ENCODE results near the gene MRPS10. TPM values are rescaled to one million over a fixed set of nuclear protein-coding genes. Genes with fewer than 3 reads are reported as not detected.

MRPS10 gene
- total and polyA plus RNA-seq, 10 of the 15 experiments (the other 5 are each of a cell fraction or from before 2014, with no cell fraction given), result 28.5 to 83.3 (median 52.8) TPM

DNA sequence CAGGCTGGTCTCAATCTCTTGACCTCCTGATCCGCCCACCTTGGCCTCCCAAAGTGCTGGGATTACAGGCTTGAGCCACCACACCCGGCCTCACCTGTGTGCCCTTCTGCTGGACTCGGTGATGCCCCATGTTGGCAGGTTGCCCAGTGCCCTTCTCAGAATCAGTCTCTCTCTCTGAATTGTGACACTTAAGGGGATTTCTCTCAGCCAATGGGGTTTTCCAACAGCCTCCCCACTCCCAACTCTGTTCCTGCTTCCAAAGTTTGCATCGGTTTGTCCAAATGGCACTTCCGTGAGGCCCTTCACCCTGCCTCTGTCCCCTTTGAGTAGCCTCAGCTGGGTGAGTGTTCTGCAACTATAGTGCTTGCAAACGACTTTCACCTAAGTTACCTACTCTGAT lies 3.1 kb upstream of the MRPS10 start:
- Histone ChIP-seq H3K9me3 (replicated peaks; ENCODE audit: control insufficient read depth, insufficient read depth, low read length) (no peaks in the 10 kb centered on the region), H2AFZ (ENCODE audit: control insufficient read depth, low read depth, low read length) (no peak overlapping the region), H3K79me2 (ENCODE audit: control insufficient read depth, insufficient read depth, low read length) (peaks cover 12% of the 10 kb centered on the region), H3K27ac (ENCODE audit: control insufficient read depth, insufficient read depth) (no peak overlapping the region), H3K4me2 (ENCODE audit: control insufficient read depth, insufficient read depth) (no peak overlapping the region), H3K4me1 (ENCODE audit: control insufficient read depth, insufficient read depth, low read length) (peaks cover 3% of the 10 kb centered on the region; the same call in 1 of the 2 replicates), H3K9ac (ENCODE audit: control insufficient read depth, insufficient read depth, low read length) (no peak overlapping the region), H4K20me1 (ENCODE audit: control insufficient read depth, insufficient read depth) (no peaks in the 10 kb centered on the region), H3K27me3 (replicated peaks in 1 of 2; ENCODE audit: control insufficient read depth in 2 of 2, insufficient read depth in 2 of 2, low read length in 1 of 2) (no peaks in the 10 kb centered on the region), H3K4me3 (no peak overlapping the region), H3K36me3 (ENCODE audit: control insufficient read depth in 2 of 2, insufficient read depth in 2 of 2, low read length in 1 of 2) (no peaks in the 10 kb centered on the region)
- CTCF ChIA-PET, result interaction anchor here (0.8 kb wide), 1 partner anchor 327 kb away, joined by 3 read pairs; no protein-coding TSS in a partner anchor
- DNase-seq (ENCODE audit: low read depth, low spot score) (no peak), FAIRE-seq (no peak), ATAC-seq (no peak)
- BruUV-seq (replicated peaks), result no TSS peak
- in situ Hi-C loops (cut with MboI) (no loop called here), intact Hi-C loops (cut with micrococcal nuclease; ENCODE audit: unreplicated experiment) (no loop called here)
- RAD21 ChIA-PET (ENCODE audit: unreplicated experiment), result no interaction called here
- POLR2A ChIA-PET, result no interaction called here
- SMC1A ChIA-PET (ENCODE audit: uncharacterized antibody, unreplicated experiment), result no interaction called here
- 17% methylated on average over 6 of the region's 6 CpGs for WGBS (ENCODE audit: insufficient coverage, insufficient replicate concordance, low lambda C conversion rate, missing lambda C conversion rate)
- TF ChIP-seq E4F1 (IDR thresholded peaks at IDR 0.05; ENCODE audit: borderline replicate concordance, partially characterized antibody) (no peak), SKIL (IDR thresholded peaks at IDR 0.05; ENCODE audit: low read depth, poor library complexity, severe bottlenecking) (no peak), SMARCA5 (IDR thresholded peaks at IDR 0.05) (no peak), RAD21 (IDR thresholded peaks at IDR 0.05; ENCODE audit: insufficient read depth, low read depth, low read length) (no peak), RELA (IDR thresholded peaks at IDR 0.05; ENCODE audit: borderline replicate concordance, partially characterized antibody) (peak; percentile 79), ESRRA (IDR thresholded peaks at IDR 0.05; ENCODE audit: low read length) (no peak), EED (IDR thresholded peaks at IDR 0.05; ENCODE audit: low read depth) (no peak)
- TF ChIP-seq, protein P1, sequence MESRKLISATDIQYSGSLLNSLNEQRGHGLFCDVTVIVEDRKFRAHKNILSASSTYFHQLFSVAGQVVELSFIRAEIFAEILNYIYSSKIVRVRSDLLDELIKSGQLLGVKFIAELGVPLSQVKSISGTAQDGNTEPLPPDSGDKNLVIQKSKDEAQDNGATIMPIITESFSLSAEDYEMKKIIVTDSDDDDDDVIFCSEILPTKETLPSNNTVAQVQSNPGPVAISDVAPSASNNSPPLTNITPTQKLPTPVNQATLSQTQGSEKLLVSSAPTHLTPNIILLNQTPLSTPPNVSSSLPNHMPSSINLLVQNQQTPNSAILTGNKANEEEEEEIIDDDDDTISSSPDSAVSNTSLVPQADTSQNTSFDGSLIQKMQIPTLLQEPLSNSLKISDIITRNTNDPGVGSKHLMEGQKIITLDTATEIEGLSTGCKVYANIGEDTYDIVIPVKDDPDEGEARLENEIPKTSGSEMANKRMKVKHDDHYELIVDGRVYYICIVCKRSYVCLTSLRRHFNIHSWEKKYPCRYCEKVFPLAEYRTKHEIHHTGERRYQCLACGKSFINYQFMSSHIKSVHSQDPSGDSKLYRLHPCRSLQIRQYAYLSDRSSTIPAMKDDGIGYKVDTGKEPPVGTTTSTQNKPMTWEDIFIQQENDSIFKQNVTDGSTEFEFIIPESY (IDR thresholded peaks at IDR 0.05), result no peak
- TF ChIP-seq, protein P2, sequence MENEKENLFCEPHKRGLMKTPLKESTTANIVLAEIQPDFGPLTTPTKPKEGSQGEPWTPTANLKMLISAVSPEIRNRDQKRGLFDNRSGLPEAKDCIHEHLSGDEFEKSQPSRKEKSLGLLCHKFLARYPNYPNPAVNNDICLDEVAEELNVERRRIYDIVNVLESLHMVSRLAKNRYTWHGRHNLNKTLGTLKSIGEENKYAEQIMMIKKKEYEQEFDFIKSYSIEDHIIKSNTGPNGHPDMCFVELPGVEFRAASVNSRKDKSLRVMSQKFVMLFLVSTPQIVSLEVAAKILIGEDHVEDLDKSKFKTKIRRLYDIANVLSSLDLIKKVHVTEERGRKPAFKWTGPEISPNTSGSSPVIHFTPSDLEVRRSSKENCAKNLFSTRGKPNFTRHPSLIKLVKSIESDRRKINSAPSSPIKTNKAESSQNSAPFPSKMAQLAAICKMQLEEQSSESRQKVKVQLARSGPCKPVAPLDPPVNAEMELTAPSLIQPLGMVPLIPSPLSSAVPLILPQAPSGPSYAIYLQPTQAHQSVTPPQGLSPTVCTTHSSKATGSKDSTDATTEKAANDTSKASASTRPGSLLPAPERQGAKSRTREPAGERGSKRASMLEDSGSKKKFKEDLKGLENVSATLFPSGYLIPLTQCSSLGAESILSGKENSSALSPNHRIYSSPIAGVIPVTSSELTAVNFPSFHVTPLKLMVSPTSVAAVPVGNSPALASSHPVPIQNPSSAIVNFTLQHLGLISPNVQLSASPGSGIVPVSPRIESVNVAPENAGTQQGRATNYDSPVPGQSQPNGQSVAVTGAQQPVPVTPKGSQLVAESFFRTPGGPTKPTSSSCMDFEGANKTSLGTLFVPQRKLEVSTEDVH (IDR thresholded peaks at IDR 0.05; ENCODE audit: low read depth, partially characterized antibody), result no peak

Measured in GM12878 (cell line).